Stimulated activated CD4-positive, alpha-beta T cell treated with anti-CD3 and anti-CD28 coated beads, Interleukin-2, amount 100 ng/mL, for 48 hours (primary cell): ENCODE measurements around the gene RAVER2.
"Not testable (repeated sequence)": the region's sequence is repeated elsewhere in the genome, so short reads cannot be mapped to it uniquely, and the experiment has no call there.

ENCODE experiments used
- DNase-seq, 2 donors: peaks; one replicate each; pipeline ENCODE4 v3.0.0-alpha.2; 2020

RAVER2 gene, protein sequence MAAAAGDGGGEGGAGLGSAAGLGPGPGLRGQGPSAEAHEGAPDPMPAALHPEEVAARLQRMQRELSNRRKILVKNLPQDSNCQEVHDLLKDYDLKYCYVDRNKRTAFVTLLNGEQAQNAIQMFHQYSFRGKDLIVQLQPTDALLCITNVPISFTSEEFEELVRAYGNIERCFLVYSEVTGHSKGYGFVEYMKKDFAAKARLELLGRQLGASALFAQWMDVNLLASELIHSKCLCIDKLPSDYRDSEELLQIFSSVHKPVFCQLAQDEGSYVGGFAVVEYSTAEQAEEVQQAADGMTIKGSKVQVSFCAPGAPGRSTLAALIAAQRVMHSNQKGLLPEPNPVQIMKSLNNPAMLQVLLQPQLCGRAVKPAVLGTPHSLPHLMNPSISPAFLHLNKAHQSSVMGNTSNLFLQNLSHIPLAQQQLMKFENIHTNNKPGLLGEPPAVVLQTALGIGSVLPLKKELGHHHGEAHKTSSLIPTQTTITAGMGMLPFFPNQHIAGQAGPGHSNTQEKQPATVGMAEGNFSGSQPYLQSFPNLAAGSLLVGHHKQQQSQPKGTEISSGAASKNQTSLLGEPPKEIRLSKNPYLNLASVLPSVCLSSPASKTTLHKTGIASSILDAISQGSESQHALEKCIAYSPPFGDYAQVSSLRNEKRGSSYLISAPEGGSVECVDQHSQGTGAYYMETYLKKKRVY

DNA sequence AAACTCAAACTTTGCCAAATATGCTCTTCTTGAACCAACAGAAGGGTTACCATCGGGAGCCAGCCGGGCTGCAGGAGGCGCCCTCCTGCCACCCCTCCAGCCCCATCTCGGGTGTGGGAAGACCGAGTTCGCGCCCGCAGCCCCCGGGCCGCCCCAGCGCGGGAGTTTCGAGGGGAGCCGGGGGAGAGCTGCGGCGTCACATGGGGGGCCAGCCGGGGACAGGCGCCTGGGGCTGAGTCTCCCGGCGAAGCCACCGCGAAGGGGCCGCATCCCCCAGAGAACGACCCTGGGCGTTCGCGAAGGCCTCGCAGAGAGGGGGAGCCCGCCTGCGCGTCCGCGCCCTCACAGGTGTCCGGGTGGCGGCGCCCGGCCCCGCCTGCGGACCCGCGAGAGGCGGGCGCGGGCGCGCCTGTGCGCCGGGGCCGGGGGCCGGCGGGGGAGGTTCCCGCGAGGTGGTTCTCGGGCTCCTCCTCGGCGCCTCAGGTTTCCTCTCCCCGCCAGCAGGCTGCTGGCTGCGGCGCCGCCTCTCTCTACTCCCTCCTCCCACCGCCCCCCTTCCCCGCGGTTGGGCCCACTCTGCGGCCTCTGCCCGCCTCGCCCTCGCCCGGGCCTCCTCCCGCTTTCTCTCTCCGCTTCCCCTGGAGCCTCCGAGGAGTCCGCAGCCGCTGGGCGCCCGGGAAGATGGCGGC lies at the start of gene RAVER2:
Gene RAVER2 (plus strand): TSS at position 584 of the 689 bp plus-strand sequence. CDS start 98 bp downstream, at position 682.
- peak; percentile 30 to 32 for DNase-seq

DNA sequence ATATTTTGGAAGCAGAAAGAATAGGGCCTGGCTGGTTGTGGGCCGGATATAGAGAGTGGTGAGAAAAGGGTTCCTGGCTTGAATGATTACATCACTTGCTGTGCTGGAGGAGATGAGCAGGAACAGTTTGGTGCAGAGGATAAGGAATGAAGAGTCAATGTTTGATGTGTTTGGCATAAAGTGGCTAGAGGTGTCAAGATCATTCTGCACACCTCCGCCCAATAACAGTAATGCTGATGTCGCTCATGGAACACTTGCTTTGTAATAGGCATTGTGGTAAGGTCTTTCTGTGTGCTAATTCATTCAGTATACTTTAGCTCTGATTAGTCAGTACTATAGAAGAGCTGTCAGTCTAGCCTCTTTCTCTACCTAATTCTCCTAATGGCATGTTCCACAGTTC lies 48.0 kb upstream of the RAVER2 start:
- DNase-seq, result no peak

DNA sequence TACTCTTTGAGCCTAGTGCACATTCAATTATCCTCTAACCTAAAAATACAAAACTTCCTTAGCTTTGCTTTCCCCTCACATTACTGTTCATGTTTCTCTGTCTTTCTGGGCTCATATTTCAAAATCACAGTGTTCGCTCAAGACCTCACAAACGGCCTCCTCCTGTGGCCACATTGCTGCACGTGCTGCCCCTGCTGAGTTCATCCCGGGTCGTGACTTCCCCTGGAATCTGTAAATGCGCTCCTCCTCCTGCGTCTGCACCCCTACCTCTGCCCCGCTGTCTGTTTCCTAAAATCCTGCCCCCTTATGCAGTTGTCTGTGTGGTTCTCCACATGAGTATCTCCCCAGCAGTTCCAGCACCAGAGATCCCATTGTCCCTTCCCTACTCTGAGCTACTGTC lies 45.5 kb upstream of the RAVER2 start:
- DNase-seq, result no peak

DNA sequence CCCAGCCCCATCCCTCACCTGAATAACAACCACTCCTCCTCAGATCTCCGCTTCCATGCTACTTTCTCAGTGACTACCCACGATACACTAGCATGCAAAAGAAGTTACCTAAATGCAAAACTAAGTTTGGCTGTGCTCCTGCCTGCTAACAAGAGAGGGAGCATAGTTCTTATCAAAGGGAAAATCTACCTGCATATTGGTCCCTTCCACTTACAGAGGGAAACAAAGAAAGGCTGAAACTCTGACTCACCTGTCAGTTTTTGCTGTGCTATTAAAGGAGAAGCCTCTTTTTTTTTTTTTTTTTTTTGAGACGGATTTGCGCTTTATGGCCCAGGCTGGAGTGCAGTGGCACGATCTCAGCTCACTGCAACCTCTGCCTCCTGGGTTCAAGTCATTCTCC lies 43.8 kb upstream of the RAVER2 start:
- no peak for DNase-seq

DNA sequence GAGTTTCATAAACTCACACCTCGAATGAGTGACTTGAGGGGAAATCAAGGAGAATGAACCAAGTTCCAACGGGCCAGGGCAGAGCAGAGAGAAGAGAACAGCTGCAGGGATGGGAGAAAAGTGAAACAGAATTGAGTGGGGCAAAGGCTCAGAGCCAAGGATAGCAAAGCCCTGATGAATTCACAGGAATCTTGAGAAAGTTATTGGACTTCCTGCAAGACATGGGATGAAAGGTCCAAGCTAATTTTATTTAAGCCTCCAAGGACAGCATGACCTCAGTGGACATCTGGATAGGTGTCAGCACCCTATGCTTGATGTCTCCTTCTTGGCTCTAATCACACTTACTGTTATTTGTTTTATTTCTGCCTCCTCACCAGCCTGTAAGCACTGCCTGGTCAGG lies 43.0 kb upstream of the RAVER2 start:
- no peak for DNase-seq

DNA sequence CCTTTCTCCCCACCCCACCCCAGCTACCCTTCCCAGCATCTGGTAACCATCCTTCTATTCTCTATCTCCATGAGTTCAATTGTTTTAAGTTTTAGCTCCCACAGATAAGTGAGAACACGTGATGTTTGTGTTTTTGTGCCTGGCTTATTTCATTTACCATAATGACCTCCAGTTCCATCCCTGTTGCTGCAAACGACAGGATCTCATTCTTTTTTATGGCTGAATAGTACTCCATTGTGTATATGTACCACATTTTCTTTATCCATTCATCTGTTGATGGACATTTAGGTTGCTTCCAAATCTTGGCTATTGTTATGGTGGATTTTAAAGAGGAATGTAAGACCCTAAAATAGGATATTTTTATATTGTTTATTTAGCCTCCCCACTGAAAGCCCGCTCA lies 42.2 kb upstream of the RAVER2 start:
- DNase-seq, result not testable (repeated sequence)

DNA sequence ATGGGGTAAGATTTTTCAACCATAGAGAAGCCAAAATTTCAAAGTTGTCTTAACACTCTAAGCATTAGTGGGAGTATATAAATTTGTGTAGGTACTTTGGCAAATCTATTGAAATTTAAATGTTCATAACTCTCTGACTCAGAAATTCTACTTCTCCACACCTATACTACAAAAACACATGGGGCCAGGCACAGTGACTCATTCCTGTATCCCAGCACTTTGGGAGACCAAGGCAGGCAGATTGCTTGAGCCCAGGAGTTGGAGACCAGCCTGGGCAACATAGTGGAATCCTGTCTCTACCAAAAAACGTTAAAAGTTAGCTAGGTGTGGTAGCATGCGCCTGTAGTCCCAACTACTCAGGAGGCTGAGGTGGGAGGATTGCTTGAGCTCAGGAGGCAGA lies 41.3 kb upstream of the RAVER2 start:
- DNase-seq, result no peak

DNA sequence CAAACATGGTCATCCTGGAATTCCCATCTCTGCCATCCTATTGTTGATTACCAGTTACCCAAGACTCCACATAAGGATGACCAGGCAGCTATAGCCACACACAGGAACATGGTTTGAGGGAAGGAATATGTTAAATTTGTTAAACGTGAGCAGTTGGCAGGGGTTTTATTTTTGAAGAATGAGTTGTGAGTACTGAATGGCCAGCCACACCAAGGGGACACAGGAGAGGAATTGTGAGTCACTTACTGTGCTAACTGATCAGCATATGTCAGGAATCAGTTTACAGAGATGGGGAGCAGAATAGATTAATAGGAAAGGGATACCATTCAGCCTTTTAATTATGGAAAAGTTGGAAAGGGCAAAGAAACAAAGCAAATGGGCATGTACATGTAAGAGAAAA lies 39.3 kb upstream of the RAVER2 start:
- DNase-seq, result no peak

DNA sequence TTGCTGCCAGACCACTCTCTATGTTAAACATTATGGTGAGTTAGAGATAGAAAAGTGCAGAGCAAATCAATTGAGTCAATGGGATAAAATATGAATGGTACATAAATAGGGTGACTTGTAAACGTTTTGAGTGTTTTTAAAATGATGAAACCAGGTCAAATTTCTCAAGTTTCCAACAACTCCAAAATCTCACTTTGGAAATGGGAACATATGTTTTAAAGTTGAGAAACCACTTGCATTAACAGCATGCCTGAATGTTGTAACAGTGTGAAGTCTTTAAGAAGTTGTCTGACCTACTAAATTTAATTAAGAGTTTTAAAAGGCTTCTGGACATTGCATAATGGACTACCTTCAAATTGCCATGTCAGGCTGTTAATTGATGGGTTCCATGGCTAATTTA lies 33.6 kb upstream of the RAVER2 start:
- no peak for DNase-seq

DNA sequence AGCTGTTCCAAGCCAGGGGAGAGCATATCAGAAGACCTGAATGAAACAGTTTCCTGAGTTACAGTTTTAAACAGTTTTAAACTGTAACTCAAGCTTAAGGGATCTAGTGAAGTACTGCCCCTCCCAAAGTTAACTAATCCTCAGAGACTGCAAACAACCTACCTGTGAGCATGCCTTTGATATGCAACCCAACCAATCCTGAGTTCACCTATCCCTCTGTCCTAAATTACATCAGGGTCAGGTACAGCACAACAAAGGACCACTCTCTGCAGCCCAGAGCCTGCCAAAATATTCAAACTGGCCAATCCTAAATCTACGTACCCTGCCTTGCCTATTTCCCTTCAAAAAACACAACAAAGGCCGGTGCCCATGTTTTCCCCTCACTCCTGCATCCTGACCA lies 32.8 kb upstream of the RAVER2 start:
- no peak for DNase-seq

DNA sequence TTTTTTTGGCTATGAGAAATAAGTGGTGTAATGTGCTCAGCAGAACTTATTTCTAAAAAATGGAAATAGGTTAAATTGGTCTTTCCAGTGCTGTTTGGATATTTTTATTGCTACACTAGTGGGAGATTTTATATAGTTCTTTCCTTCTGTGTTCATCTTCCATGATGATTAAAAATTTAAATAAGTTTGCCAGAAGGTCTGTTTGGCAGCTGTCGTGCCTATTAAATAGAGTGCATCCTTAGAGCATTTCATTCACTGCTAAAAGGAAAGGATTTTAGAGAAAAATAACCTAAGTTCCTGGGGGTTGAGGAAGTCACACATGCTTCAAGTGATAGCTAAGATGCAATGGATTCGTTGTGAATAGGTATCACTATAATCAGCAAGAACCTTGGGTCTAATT lies 29.7 kb upstream of the RAVER2 start:
- DNase-seq, result no peak

DNA sequence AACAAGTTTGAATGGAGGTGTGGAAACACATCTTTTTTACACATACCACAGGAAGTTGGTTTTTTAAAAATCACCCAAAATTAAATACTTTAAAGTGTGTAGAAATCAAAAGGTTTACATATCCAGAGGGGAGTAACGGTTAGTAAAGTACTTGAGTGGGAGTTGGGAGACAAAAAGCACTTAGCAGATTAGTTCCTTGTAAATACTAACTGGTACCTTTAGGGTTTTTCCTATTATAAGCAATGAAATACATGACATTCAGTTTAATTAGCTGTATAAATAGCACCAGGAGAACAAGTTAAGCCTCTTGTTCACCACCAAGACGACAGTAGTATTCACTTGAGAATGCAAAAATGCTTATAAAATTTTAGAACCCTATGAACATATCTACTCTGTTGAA lies 23.7 kb upstream of the RAVER2 start:
- no peak for DNase-seq

DNA sequence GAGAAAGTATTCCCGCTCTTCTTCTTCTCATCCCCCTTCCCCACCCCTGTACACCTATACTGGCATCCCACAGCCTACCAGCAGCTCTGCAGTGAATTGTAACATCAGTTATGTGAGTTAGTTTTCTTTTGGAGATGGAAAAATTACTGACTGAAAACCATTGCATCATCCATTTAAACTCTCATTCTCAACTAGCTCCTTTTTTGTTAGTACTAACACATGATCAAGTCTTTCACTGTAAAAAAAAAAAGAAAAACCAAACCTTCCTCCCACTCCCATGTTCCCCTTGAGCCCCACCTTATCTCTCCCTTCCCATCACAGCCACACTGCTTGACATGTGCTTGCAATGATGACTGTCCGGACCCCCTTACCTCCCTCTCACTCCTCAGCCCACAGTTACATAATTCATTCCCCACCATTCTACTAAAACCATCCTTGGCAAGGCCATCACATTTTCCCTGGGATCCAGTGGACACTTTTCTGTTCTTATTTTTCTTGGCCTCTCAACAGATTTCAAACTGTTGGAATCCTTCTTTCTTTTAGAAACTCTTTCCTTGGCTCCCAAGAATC lies 23.2 kb upstream of the RAVER2 start:
- no peak for DNase-seq

DNA sequence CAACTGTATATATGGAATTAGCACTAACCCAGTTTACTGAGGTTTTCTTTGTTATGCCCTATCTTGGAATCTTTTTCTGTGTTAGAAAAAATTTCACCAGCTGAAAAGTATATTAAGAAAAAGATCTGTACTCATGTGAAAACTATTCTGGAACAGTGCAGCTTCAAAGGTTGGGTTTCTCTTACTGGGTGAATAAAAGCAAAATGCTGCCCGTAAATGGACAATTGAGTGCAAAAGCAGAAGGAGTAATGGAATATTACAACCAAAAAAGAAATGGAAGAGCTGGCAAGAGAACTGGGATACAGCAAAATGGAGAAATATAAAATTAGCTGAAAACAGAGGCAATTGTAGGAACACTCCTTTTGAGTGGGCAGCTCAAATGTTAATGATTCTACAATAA lies 17.0 kb upstream of the RAVER2 start:
- no peak for DNase-seq

DNA sequence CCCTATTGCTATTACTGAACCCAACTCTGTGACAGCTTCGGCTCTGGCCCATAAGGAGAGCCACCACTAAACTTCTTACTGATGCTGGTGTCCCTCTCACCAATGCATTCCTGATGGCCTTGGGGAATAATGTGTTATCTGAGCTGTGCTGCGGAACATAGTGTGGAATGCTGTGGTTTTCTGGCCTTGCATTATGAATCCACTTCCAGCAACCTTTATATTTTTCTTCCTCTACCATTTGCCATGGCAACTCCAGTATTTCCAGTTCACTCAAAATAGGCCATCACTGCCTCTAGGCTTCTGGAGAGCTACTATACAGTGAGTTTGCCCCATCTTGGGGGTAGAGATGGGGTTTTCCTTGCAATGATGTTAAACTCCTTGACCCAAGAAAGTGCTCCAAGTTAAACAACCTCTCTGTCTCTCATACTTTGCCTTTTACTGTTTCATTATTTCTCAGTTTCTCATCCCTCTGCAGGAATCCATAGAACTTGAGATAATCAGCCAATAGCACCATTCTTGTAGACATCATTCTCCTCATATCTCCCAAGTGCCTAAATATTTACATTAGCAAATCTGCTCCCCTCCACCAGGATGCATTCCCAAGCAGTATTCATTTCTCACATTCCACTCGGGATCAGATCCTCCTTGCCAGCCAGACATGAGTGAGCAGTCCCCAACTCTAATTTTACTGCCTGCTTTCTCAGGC lies 11.1 kb upstream of the RAVER2 start:
- no peak for DNase-seq

DNA sequence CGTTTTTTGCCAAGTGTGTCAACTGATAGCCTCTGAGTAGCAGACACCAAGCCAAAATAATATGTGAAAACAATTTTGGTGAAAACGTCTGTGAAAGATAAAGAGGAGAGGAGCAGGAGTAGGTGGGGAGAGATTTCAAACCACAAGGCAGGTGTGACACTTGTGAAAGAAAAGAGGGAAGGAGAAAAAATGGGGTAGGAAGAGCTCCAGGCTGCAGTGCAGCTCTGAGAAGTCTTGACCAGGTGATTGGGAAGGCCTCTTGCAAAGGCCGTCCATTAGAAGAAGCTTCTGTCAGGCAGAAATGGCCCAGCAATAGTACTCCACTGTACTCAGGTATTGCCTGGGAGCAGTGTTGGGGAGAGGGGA lies 10.6 kb upstream of the RAVER2 start:
- no peak for DNase-seq

DNA sequence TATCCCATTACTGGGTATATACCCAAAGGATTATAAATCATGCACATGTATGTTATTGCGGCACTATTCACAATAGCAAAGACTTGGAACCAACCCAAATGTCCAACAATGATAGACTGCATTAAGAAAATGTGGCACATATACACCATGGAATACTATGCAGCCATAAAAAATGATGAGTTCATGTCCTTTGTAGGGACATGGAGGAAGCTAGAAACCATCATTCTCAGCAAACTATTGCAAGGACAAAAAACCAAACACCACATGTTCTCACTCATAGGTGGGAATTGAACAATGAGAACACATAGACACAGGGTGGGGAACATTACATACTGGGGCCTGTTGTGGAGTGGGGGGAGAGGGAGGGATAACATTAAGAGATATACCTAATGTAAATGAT lies 4.2 kb upstream of the RAVER2 start:
- not testable (repeated sequence) for DNase-seq

DNA sequence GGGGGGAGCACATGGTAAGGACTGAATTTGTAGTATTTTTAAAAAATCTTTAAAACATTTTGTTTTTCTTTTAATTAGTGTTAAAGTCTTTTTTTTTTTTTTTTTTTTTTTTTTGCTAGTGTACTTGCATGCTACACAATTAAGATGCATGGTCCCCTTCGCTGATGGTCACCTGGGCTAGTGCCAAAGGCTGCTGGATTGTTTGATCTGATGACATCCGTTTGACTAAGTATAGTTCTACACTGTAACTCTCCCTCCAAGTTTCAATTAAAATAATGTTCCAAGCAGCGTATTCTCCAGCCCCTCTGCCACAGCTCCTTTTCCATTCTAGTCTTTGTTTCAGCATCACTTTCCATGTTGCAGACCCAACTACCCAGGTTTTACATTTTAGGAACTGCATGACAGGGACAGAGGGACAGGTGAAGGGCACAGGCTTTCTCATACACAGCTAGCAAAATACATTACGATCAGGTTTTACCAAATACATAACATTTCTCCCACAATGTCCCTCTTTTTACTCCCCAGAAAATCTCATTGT lies 852 bp upstream of the RAVER2 start:
- no peak for DNase-seq

DNA sequence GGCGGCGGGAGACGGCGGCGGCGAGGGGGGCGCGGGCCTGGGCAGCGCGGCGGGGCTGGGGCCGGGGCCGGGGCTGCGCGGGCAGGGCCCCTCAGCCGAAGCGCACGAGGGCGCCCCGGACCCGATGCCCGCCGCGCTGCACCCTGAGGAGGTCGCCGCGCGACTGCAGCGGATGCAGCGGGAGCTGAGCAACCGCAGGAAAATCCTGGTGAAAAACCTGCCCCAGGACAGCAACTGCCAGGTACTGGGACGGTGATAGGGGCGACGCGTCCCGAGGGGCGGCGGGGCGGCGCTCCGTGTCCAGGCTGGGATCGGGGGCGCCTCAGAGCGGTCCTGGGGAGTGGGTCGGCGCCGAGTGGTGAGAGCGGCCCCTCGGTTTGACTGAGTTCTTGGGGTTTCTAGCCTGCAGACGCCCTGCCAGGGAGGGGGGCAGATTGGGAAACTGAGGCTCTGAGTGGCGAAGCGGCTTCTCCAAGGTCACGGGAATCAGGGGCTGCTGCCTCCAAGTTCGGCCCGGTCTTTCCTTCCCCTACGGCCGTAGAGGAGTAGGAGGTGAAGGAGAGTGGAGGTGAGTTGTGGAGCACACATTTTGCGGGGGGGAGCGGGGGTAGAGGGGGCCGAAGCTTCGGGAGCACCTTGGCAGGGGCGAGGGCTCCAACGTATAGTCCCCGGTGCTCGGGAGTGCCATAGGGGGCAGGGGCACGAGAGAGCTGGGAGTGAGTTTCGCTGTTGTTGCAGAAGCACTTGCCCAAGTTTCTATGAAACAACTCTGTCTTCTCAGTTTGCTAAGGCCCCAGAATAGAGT lies 508 bp downstream of the RAVER2 start:
- DNase-seq, result no peak

DNA sequence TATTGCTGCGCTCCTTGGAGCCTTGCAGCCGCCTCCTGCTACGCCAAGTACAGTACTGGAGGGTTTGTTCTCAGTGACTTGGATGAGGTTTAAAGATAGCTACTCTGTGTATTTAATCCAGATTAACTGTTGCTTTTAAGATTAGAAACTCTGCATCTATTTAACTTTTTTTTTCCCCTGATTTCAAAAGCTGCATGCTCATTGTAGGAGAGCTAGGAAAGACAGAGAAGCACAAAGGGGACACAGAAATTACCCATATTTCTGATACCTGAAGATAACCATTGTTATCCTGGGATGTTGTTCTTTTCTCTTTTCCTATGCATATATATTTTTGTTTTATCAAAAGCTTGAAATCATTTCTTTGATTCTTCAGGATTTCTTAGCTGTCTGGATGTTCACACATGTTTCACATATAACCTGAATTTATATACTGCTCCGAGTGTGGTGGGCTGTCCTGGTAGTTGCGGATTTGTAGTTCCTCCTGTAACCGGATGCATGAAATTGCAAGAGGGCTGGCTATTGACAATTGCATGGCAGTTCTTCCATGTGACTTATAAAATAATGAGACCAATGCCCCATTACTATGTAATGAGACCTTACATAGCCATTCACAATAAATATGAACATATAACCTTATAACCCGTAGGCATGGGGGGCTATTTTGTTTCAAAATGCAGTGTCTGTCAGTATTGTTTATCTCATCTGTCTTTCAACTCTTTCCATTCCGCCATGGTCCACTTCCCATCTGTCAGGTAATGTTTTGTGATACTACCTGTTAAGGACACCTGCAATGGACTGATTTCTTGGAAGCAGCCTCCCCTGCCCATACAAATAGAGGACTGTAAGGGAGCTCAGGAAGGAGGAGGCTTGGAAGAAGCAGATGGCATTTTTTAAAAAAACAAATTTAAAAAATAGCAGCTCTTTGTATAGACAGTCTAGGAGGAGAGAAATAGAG lies 1.4 kb downstream of the RAVER2 start:
- DNase-seq, result no peak

DNA sequence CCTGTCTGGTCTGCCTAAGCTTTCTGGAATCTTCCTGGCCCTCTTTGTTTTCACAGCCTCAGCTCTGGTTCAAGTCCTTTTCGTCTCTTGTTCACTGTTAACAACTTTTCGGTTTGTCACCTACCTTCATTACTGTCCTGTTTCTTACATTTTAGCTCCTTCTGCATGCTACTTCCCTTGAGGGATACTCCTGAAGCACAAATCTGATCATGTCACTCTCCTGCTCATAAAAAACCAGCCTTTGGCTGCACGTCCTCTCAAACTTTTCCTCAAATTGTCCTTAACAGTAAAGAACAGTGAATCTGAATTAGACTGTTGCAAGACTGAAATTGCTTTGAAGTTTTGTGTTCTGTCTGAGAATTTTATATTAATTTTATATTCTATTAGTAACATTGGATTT lies 3.3 kb downstream of the RAVER2 start:
- no peak for DNase-seq
